Esophagus (tissue), 2 donors: ENCODE data around the gene OPRL1. TPM values are rescaled to one million over a fixed set of nuclear protein-coding genes. Genes with fewer than 3 reads are reported as not detected.
A peak's percentile ranks its signal among the peaks of the same experiment; 100 is the strongest.

Source experiments
- H3K27ac ChIP-seq, 2 donors: one replicate each; pipeline ENCODE4 v1.5.1; 2013; ENCODE audit warnings: low read depth in 2 of 2, mild to moderate bottlenecking in 2 of 2, inconsistent platforms in 1 of 2, low read length in 1 of 2, moderate library complexity in 1 of 2
- H3K27me3 ChIP-seq, 2 donors: one replicate each; pipeline ENCODE4 v1.6.1; 2013; ENCODE audit warnings: low read length in 2 of 2, control low read depth in 1 of 2, mild to moderate bottlenecking in 1 of 2; ENCODE audit not compliant: insufficient read depth in 2 of 2, control insufficient read depth in 1 of 2
- H3K36me3 ChIP-seq, 2 donors: one replicate each; pipeline ENCODE4 v1.6.1; 2013; ENCODE audit warnings: low read length in 1 of 2; ENCODE audit not compliant: control insufficient read depth in 2 of 2, insufficient read depth in 2 of 2
- H3K4me1 ChIP-seq, 2 donors: one replicate each; pipeline ENCODE4 v1.6.1; 2013; ENCODE audit warnings: low read length in 1 of 2; ENCODE audit not compliant: control insufficient read depth in 2 of 2, insufficient read depth in 2 of 2
- H3K4me3 ChIP-seq, 2 donors: one replicate each; pipeline ENCODE4 v1.5.1; 2013; ENCODE audit warnings: low read length in 2 of 2, mild to moderate bottlenecking in 2 of 2, low read depth in 1 of 2, moderate library complexity in 1 of 2
- H3K9me3 ChIP-seq, 2 donors: one replicate each; pipeline ENCODE4 v1.6.1; 2013; ENCODE audit warnings: mild to moderate bottlenecking in 2 of 2, low read depth in 1 of 2, low read length in 1 of 2, moderate library complexity in 1 of 2; ENCODE audit not compliant: control insufficient read depth in 2 of 2, insufficient read depth in 1 of 2
- WGBS, 2 donors: extraction: QIAGEN DNeasy Blood & Tissue Kit; methylation state at CpG; one replicate each; pipeline ENCODE4 v1.1.7; 2013; 5-methylcytosine and 5-hydroxymethylcytosine counted together
- polyA plus RNA-seq, 2 donors: library from polyadenylated mRNA; stranded (reverse); fragments of 200-250 nt; gene quantifications; one replicate each; pipeline ENCODE4 v1.2.3, GENCODE V29; 2013
- donor health status: healthy with polysubstance abuse.
- donor health status: Bipolar disorder and iron deficiency.

The OPRL1 gene
- under 1 TPM; 0.13 to 0.14 TPM for polyA plus RNA-seq

DNA sequence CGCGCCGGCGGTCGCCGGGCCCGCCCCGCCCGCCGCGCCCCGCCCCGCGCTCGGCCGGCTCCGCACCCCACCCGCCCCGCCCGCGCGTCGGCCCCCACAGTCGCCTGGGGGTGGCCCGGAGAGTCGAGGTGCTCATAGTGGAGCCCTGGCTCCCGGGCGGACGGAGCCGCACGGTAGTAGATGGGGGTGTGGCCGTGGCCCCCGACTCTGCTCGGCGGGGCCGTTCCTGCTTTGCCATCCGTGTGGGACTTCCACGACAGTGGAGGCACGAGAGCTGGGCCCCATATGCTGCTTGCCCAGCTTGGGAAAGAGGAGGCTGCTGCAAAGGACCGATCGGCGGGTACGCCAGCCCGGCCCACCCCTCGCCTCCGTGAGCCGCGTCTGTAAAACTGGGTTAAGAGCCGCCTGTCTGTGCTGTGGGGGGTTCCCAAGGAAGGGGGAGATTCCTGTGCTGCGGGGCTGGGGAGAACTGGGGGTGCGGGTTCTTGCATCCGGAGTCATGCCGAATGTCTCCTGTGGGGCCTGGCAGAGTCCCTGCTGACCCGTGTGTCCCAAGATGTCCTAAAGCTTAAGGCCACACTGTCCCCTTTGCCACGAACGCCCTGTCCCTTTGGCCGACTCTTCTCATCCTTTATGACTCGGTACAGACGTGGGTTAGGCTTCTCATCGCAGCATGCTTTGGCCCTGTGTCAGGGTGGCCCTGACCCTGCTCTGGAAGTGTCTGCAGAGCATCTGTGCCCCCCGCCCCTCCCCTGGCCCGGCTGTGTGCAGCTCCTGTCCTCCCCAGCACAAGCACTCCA, at the start of gene OPRL1:
TSS of gene OPRL1 (plus strand) at position 70 of the 800 bp plus-strand sequence. CDS start 12,639 bp downstream, outside the sequence.
- no peaks in the 10 kb centered on the region for H3K9me3 ChIP-seq
- peaks cover 0 to 6% of the 10 kb centered on the region in 2 donors for H3K36me3 ChIP-seq
- H3K4me1 ChIP-seq = peaks cover 5 to 20% of the 10 kb centered on the region in 2 donors
- WGBS, 2 donors = 6 to 10% methylated on average over 39 to 62 of the region's 62 CpGs
- no peaks in the 10 kb centered on the region for H3K27me3 ChIP-seq
- peak within 1 kb of the TSS; percentile 79 to 80 for H3K27ac ChIP-seq
- H3K4me3 ChIP-seq = peak within 1 kb of the TSS; percentile 69 to 70

- Histone ChIP-seq H3K4me3 (no peak overlapping the region), H3K27ac (no peak overlapping the region), H3K36me3 (peaks cover 16 to 67% of the 10 kb centered on the region in 2 donors), H3K27me3 (no peaks in the 10 kb centered on the region), H3K4me1 (no peaks in the 10 kb centered on the region), H3K9me3 (no peaks in the 10 kb centered on the region)
- 72 to 82% methylated on average over 20 of the region's 20 CpGs for WGBS, 2 donors
These were observed 49.3 kb upstream of the OPRL1 start for GRCh38 chr20:64030371-64031134.

DNA sequence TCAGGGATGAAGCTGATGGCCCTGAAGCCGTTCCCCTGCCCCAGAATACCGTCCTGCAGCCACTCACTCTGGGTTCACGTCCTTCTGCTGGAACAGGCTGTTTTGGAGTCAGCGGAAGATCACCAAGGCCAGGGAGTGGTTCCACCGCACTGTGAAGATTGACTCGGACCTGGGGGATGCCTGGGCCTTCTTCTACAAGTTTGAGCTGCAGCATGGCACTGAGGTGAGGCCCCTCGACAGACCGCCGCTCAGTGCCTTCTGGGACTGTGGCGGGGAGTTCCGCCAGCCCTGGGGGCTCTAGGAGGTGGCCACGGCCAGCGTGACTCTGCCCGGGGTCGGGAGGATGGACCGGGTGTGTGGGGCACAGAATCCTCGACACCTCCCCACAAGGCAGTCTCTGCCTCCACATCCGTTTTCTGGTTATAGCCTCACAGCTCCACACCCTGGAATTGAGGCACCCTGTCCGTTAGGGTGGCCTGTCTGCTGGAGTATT, 48.0 kb upstream of the OPRL1 start:
- no peak overlapping the region for H3K27ac ChIP-seq
- peaks cover 14 to 60% of the 10 kb centered on the region in 2 donors for H3K36me3 ChIP-seq
- WGBS, 2 donors = 92% methylated on average over 19 of the region's 19 CpGs
- H3K4me1 ChIP-seq = no peaks in the 10 kb centered on the region
- no peak overlapping the region for H3K4me3 ChIP-seq
- H3K27me3 ChIP-seq = no peaks in the 10 kb centered on the region
- H3K9me3 ChIP-seq = no peaks in the 10 kb centered on the region

DNA sequence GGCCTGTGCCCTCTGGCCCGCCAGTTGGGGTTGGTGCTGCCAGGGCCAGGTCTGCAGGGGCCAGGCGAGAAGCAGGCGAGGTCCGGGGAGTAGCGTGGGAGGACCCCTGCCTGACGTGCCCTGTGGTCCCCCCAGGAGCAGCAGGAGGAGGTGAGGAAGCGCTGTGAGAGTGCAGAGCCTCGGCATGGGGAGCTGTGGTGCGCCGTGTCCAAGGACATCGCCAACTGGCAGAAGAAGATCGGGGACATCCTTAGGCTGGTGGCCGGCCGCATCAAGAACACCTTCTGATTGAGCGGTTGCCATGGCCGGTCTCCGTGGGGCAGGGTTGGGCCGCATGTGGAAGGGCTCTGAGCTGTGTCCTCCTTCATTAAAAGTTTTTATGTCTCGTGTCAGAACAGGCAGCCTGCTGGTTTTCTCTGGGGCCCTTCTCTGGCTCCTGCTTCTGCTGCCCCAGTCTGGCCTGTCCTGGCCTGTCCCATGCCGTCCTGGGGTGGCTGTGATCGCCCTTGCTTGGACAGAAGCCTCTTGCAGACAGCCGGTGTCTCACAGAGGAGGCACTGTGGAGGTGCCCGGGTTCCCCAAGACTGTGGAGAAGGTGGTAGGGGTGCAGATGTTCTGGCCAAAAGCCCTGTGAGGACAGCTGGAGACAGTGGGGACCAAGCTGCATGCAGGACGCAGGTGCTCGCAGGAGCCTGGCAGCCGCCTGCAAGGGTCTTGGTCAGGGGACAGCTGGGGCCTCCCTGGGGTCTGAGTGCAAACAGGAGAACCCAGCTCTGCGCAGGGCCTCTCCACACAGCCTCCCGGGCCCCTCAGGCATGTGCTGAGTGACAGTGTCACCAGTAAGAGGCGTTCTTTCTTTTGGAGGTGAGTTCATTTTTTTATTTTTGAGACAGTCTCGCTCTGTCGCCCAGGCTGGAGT, 46.9 kb upstream of the OPRL1 start:
- WGBS, 2 donors = 82 to 88% methylated on average over 31 of the region's 31 CpGs
- Histone ChIP-seq H3K27me3 (no peaks in the 10 kb centered on the region), H3K27ac (no peak overlapping the region), H3K4me3 (peak overlapping the region in 1 of 2 donors; percentile 1), H3K36me3 (peaks cover 7 to 49% of the 10 kb centered on the region in 2 donors), H3K4me1 (peaks cover 0 to under 1% of the 10 kb centered on the region in 2 donors), H3K9me3 (no peaks in the 10 kb centered on the region)

DNA sequence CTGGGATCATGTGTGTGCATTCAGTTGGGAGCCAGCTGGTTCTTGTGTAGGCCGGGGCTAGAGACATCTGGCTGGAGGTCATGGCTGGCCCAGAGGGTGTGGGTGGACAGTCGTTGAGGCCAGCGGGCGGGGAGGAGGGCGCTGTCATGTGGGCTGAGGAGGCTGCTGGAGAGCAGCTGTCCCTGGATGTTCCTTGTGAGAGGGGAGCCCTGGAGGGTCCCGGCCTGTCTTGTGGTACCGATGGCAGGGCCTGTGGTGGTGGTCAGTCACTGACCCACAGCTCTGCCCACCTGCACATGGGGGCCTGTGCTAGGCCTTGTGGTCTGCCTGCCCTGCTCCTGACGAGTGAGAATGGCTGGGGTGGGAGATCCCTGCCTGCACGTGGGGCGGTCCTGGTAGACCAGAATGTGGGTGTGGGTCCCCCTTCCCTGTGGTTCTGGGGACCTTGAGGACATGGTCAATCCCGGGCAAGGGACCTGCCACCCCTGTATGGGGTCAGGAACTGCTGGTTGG, 45.8 kb upstream of the OPRL1 start:
- no peak overlapping the region for H3K27ac ChIP-seq
- 76 to 84% methylated on average over 11 of the region's 11 CpGs for WGBS, 2 donors
- H3K9me3 ChIP-seq = no peaks in the 10 kb centered on the region
- H3K36me3 ChIP-seq = peaks cover 7 to 41% of the 10 kb centered on the region in 2 donors
- peaks cover 0 to 3% of the 10 kb centered on the region in 2 donors for H3K4me1 ChIP-seq
- H3K27me3 ChIP-seq = no peaks in the 10 kb centered on the region
- no peak overlapping the region for H3K4me3 ChIP-seq

- Histone ChIP-seq H3K36me3 (peaks cover under 1 to 28% of the 10 kb centered on the region in 2 donors), H3K4me3 (no peak overlapping the region), H3K9me3 (no peaks in the 10 kb centered on the region), H3K27ac (peak overlapping the region in 1 of 2 donors; percentile 36), H3K4me1 (peaks cover 3% of the 10 kb centered on the region in 2 donors), H3K27me3 (no peaks in the 10 kb centered on the region)
- whole genome bisulfite sequencing, 2 donors = 67 to 78% methylated on average over 16 to 17 of the region's 17 CpGs
These were observed 44.6 kb upstream of the OPRL1 start for GRCh38 chr20:64035066-64035932.

- H3K9me3 ChIP-seq = no peaks in the 10 kb centered on the region
- H3K4me3 ChIP-seq = no peak within 1 kb of the TSS
- H3K4me1 ChIP-seq = peaks cover 3% of the 10 kb centered on the region in 2 donors
- no peaks in the 10 kb centered on the region for H3K27me3 ChIP-seq
- peak within 1 kb of the TSS in 1 of 2 donors; percentile 36 for H3K27ac ChIP-seq
- WGBS, 2 donors = 82 to 87% methylated on average over 10 of the region's 10 CpGs
- H3K36me3 ChIP-seq = peaks cover 0 to 26% of the 10 kb centered on the region in 2 donors
These were observed 43.9 kb upstream of the OPRL1 start, which contains the start of gene C20orf204 for GRCh38 chr20:64035933-64036345. TSS of gene C20orf204 (plus strand) at chr20:64036182. CDS start at chr20:64036324, 142 bp downstream.
